HCT116 (cell line): Measurements from ENCODE around the gene SPSB3. TPM values are rescaled to one million over a fixed set of nuclear protein-coding genes. Genes with fewer than 3 reads are reported as not detected.

Source experiments
- ATAC-seq: fragments of 200-7000 bp; cut with Tn5 transposase; 2 replicates; pipeline ENCODE4 v1.9.1; 2020; ENCODE audit warnings: mild to moderate bottlenecking, moderate library complexity
- BruUV-seq: library from RNA; stranded (reverse); fragments of 400-500 nt; replicated peaks from 2 replicates; lab custom pipeline; 2021; lab: Mats Ljungman, UMichigan
- CTCF ChIA-PET: fragments of 300-600 bp; sonication (Branson Sonifier 250); formaldehyde crosslinking; loops from one replicate; lab custom pipeline; 2021; ENCODE audit warnings: antibody characterized with exemption; lab: Charles Lee
- POLR2A ChIA-PET: fragments of 300-600, 350-600 bp; sonication (Branson Sonifier 250); formaldehyde crosslinking; loops from one replicate; lab custom pipeline; 2021; ENCODE audit warnings: antibody characterized with exemption; lab: Charles Lee
- RAD21 ChIA-PET, 2 experiments: fragments of 300-600 bp; sonication (Branson Sonifier 250); formaldehyde crosslinking; loops; one replicate each; lab custom pipeline; 2023; ENCODE audit warnings: low total read pairs in 2 of 2; ENCODE audit not compliant: uncharacterized antibody in 2 of 2, unreplicated experiment in 2 of 2, low non-redundant PET in 1 of 2; lab: Charles Lee
- DNase-seq: peaks from one replicate; pipeline ENCODE4 v3.0.0-alpha.2; 2010; ENCODE audit warnings: low read depth, low spot score
- H2AFZ ChIP-seq: fragments of 200-600 bp; shearing (Covaris generic), sonication (generic); 2 replicates; pipeline ENCODE4 v1.6.1; 2017; ENCODE audit warnings: low read depth, mixed run types, mixed read lengths, antibody characterized with exemption, low read length; ENCODE audit not compliant: poor library complexity, severe bottlenecking
- H3K27ac ChIP-seq: 2 replicates; pipeline ENCODE4 v1.5.1; 2012; ENCODE audit warnings: low read depth, low read length
- H3K27me3 ChIP-seq: fragments of 200-600 bp; sonication (generic); 2 replicates; pipeline ENCODE4 v1.6.1; 2016; ENCODE audit warnings: mixed run types, low read length, mixed read lengths; ENCODE audit not compliant: insufficient read depth
- H3K36me3 ChIP-seq, 2 experiments: fragments of 200-500 bp in 1 of 2; fragments of 200-600 bp in 1 of 2; sonication (Bioruptor generic) in 1 of 2; sonication (generic) in 1 of 2; 2 replicates each; pipeline versions ENCODE4 v1.5.1 to v1.6.1; 2014 to 2016; ENCODE audit warnings: low read length in 2 of 2, inconsistent platforms in 1 of 2, mixed read lengths in 1 of 2, mixed run types in 1 of 2; ENCODE audit not compliant: insufficient read depth in 2 of 2, control insufficient read depth in 1 of 2
- H3K4me1 ChIP-seq, 2 experiments: fragments of 200-600 bp in 1 of 2; sonication (generic) in 1 of 2; 2 replicates each; pipeline versions ENCODE4 v1.5.1 to v1.6.1; 2012 to 2017; ENCODE audit warnings: low read length in 2 of 2, inconsistent platforms in 1 of 2, mild to moderate bottlenecking in 1 of 2, mixed read lengths in 1 of 2, mixed run types in 1 of 2, moderate library complexity in 1 of 2; ENCODE audit not compliant: insufficient read depth in 2 of 2, control insufficient read depth in 1 of 2
- H3K4me2 ChIP-seq: fragments of 200-600 bp; sonication (generic); 2 replicates; pipeline ENCODE4 v1.6.1; 2017; ENCODE audit warnings: mixed run types, low read length, mixed read lengths
- H3K4me3 ChIP-seq, 2 experiments: fragments of 200-600 bp in 1 of 2; sonication (generic) in 1 of 2; replicated peaks in 1 of 2; 2 replicates each; pipeline ENCODE4 v1.5.1; 2011 to 2016; ENCODE audit warnings: low read length in 2 of 2, control low read depth in 1 of 2, low read depth in 1 of 2, mild to moderate bottlenecking in 1 of 2, mixed read lengths in 1 of 2, mixed run types in 1 of 2
- H3K79me2 ChIP-seq: fragments of 200-600 bp; sonication (generic); 2 replicates; pipeline ENCODE4 v1.6.1; 2017; ENCODE audit warnings: mild to moderate bottlenecking, mixed run types, low read length, moderate library complexity, mixed read lengths; ENCODE audit not compliant: insufficient read depth
- H3K9ac ChIP-seq: fragments of 200-600 bp; sonication (generic); 2 replicates; pipeline ENCODE4 v1.6.1; 2016; ENCODE audit warnings: low read length, mixed read lengths
- H3K9me2 ChIP-seq: fragments of 200-600 bp; sonication (generic), shearing (Covaris generic); 2 replicates; pipeline ENCODE4 v1.6.1; 2017; ENCODE audit warnings: mixed run types, mild to moderate bottlenecking, moderate library complexity; ENCODE audit not compliant: insufficient read depth
- H3K9me3 ChIP-seq, 2 experiments: fragments of 200-500 bp in 1 of 2; fragments of 200-600 bp in 1 of 2; sonication (Bioruptor generic) in 1 of 2; sonication (generic) in 1 of 2; 2 replicates each; pipeline ENCODE4 v1.6.1; 2014 to 2017; ENCODE audit warnings: low read length in 2 of 2, mixed read lengths in 2 of 2, inconsistent platforms in 1 of 2, low read depth in 1 of 2, mild to moderate bottlenecking in 1 of 2, mixed run types in 1 of 2, moderate library complexity in 1 of 2; ENCODE audit not compliant: control insufficient read depth in 1 of 2, insufficient read depth in 1 of 2
- H4K20me1 ChIP-seq: fragments of 200-600 bp; sonication (generic), shearing (Covaris generic); 2 replicates; pipeline ENCODE4 v1.6.1; 2017; ENCODE audit warnings: mixed run types, mild to moderate bottlenecking, moderate library complexity; ENCODE audit not compliant: insufficient read depth
- CTCF ChIP-seq, 3 experiments: fragments of 200-600 bp in 1 of 3; sonication (generic) in 1 of 3; IDR thresholded peaks in 2 of 3; conservative IDR thresholded peaks in 1 of 3; 2 replicates each; pipeline ENCODE4 v1.5.1; 2012 to 2017; ENCODE audit warnings: low read depth in 2 of 3, low read length in 2 of 3, antibody characterized with exemption in 1 of 3, borderline replicate concordance in 1 of 3, control low read depth in 1 of 3, mild to moderate bottlenecking in 1 of 3, mixed read lengths in 1 of 3, mixed run types in 1 of 3, moderate library complexity in 1 of 3; ENCODE audit not compliant: insufficient read depth in 1 of 3
- EGR1 ChIP-seq: IDR thresholded peaks from 2 replicates; pipeline ENCODE4 v1.6.1; 2012; ENCODE audit warnings: low read depth
- EZH2 ChIP-seq: fragments of 200-600 bp; sonication (generic); IDR thresholded peaks from 2 replicates; pipeline ENCODE4 v1.6.1; 2017; ENCODE audit warnings: antibody characterized with exemption, mixed run types
- SP1 ChIP-seq: IDR thresholded peaks from 2 replicates; pipeline ENCODE4 v1.6.1; 2012; ENCODE audit warnings: low read depth
- SRF ChIP-seq: IDR thresholded peaks from 2 replicates; pipeline ENCODE4 v1.6.1; 2012; ENCODE audit warnings: low read depth
- TCF7L2 ChIP-seq: IDR thresholded peaks from 2 replicates; pipeline ENCODE4 v1.7.0; 2011; ENCODE audit warnings: borderline replicate concordance, inconsistent platforms; ENCODE audit not compliant: insufficient read depth, insufficient read length; ENCODE audit errors: extremely low read depth
- ZBTB33 ChIP-seq: IDR thresholded peaks from 2 replicates; pipeline ENCODE4 v1.6.1; 2011; ENCODE audit warnings: mild to moderate bottlenecking, low read length, moderate library complexity; ENCODE audit not compliant: insufficient replicate concordance; ENCODE audit errors: extremely low read depth
- ZFX ChIP-seq: fragments of 450-650 bp; IDR thresholded peaks from 2 replicates; pipeline ENCODE4 v1.6.1; 2017
- ZNF274 ChIP-seq: fragments of 200-500 bp; sonication (Bioruptor generic); IDR thresholded peaks from 2 replicates; pipeline ENCODE4 v1.6.1; 2014; ENCODE audit warnings: mild to moderate bottlenecking, low read depth, low read length, inconsistent platforms
- intact Hi-C: fragments of 100-400 bp; cut with micrococcal nuclease; formaldehyde crosslinking; loops from 2 replicates; pipeline ENCODE4 v1.10.0; 2022
- total RNA-seq: library from RNA; stranded (reverse); gene quantifications from one replicate; pipeline ENCODE4 v1.2.1, GENCODE V29; 2021; ENCODE audit not compliant: unreplicated experiment

The SPSB3 gene
- total RNA-seq, 1 experiment from 2014 or later = 31.6 TPM

- CTCF ChIA-PET = no interaction called here
- no TSS peak for BruUV-seq
- POLR2A ChIA-PET = no interaction called here
- 0 out of 4 replicates have a peak, but pooled peaks cover 2 to 5% of the 10 kb centered on the region in 2 experiments for H3K36me3 ChIP-seq
- H3K27ac ChIP-seq = no peak overlapping the region
- no peak for DNase-seq
- H3K4me3 ChIP-seq = no peak overlapping the region
- H3K79me2 ChIP-seq = no peaks in the 10 kb centered on the region
- RAD21 ChIA-PET = no interaction called here
- TF ChIP-seq CTCF (IDR thresholded peaks at IDR 0.05 in 2 of 3, conservative IDR thresholded peaks at IDR 0.05 in 1 of 3; ENCODE audit: borderline replicate concordance in 1 of 3, insufficient read depth in 1 of 3, low read depth in 2 of 3, low read length in 2 of 3) (no peak), EZH2 (no peak), ZBTB33 (no peak), SP1 (no peak), ZNF274 (no peak), SRF (no peak), TCF7L2 (no peak), EGR1 (no peak), ZFX (no peak)
- no peak overlapping the region for H3K9ac ChIP-seq
- no peak overlapping the region for H2AFZ ChIP-seq
- H3K27me3 ChIP-seq = no peaks in the 10 kb centered on the region
- no peaks in the 10 kb centered on the region for H3K9me2 ChIP-seq
- no peaks in the 10 kb centered on the region for H3K4me1 ChIP-seq
- H3K4me2 ChIP-seq = no peak overlapping the region
- H3K9me3 ChIP-seq = no peaks in the 10 kb centered on the region
- no peak for ATAC-seq
- H4K20me1 ChIP-seq = no peaks in the 10 kb centered on the region
- intact Hi-C loops = no loop called here
These were observed 36.6 kb upstream of the SPSB3 start for GRCh38 chr16:1818873-1819525.
